ENCODE data around the gene DCTN3. TPM values are rescaled to one million over a fixed set of nuclear protein-coding genes. Genes with fewer than 3 reads are reported as not detected.
A peak's percentile ranks its signal among the peaks of the same experiment; 100 is the strongest.

DCTN3 gene
- total and polyA plus RNA-seq, 11 donors = 73.8 to 155 (median 121) TPM

DNA sequence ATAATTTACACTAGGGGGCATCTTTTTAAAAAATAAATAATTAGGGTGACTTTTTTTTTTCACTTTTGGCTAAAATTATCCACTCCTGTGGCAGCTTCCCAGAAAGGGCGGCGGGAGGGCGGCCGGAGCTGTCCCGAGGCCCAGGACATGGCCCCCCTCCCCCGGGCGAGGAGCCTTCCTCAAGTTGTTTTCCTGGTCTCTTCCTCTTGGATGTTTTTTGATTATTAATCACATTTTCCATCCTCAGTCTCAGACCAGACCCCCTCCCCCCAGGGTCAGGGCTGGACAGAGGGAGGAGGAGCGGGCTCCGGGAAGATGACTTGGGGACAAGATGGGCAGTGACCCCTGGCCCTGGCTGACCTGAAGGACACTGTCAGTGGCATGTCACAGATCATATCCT lies 26.1 kb downstream of the DCTN3 start:
- intact Hi-C loops (cut with DNase I) = loop anchor here (5.0 to 10.0 kb wide), 11 partner anchors 89 to 262 kb away; no protein-coding TSS in a partner anchor

DNA sequence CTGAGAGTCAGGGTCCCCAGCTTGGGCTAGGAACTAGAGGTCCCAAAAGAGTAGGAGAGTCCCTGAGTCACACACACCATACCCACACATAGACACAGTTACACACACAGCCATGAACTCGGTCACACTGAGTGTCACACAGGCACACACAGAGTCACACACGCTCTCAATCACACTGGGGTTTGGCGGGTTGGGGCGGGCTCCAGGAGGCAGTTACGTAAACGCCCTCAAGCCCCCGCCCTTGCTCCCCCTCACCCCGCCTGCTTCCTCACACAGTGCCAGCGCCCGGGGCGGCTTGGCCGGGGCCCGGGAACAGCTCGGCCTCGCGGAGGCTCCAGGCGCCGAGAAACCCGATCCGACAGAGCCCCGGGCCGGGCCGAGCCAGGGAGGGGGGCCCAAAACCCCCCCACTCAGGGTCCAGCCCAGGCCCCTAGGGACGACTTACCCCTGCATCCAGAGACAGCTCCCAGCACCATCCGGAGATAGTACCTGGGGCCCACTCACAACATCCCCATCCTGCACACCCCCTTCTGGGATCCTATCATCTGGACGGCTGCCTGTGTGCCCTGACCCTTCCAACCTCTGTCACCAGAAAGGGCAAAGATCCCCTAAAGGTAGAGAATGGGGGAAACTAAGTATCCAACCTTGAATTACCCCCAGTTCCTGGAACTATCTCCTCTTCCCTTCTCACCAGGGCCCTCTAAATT lies 27.2 kb downstream of the DCTN3 start:
- peaks cover 0 to 52% (median 30%) of the 10 kb centered on the region in 12 donors for H3K4me1 ChIP-seq
- 12 to 20% (median 13%) methylated on average over 12 to 26 of the region's 26 CpGs for WGBS, 4 donors
- intact Hi-C loops (cut with DNase I) = loop anchor here (1.0 to 10.0 kb wide), 12 partner anchors 45 to 261 kb away; no protein-coding TSS in a partner anchor
- H3K9me3 ChIP-seq = no peaks in the 10 kb centered on the region
- H3K27ac ChIP-seq = peak overlapping the region in 8 of 12 donors; percentile 17 to 66 (median 36)
- DNase-seq (peak; percentile 58 to 80 (median 77)), ATAC-seq (peak; percentile 77 to 83 (median 80))
- H3K36me3 ChIP-seq = no peaks in the 10 kb centered on the region
- peak overlapping the region in 1 of 12 donors; percentile 3 for H3K4me3 ChIP-seq
- no peak for TF ChIP-seq POLR2A (IDR thresholded peaks at IDR 0.05)
- TF ChIP-seq, protein P1, sequence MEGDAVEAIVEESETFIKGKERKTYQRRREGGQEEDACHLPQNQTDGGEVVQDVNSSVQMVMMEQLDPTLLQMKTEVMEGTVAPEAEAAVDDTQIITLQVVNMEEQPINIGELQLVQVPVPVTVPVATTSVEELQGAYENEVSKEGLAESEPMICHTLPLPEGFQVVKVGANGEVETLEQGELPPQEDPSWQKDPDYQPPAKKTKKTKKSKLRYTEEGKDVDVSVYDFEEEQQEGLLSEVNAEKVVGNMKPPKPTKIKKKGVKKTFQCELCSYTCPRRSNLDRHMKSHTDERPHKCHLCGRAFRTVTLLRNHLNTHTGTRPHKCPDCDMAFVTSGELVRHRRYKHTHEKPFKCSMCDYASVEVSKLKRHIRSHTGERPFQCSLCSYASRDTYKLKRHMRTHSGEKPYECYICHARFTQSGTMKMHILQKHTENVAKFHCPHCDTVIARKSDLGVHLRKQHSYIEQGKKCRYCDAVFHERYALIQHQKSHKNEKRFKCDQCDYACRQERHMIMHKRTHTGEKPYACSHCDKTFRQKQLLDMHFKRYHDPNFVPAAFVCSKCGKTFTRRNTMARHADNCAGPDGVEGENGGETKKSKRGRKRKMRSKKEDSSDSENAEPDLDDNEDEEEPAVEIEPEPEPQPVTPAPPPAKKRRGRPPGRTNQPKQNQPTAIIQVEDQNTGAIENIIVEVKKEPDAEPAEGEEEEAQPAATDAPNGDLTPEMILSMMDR (IDR thresholded peaks at IDR 0.05) = no peak
- H3K27me3 ChIP-seq = peaks cover 4 to 61% (median 13%) of the 10 kb centered on the region in 9 donors

More for the DNA sequence above, 26.1 kb downstream of the DCTN3 start:
- H3K9me3 ChIP-seq = no peaks in the 10 kb centered on the region
- H3K36me3 ChIP-seq = no peaks in the 10 kb centered on the region
- ATAC-seq (no peak), DNase-seq (no peak)
- peaks cover 0 to 49% (median 10%) of the 10 kb centered on the region in 9 donors for H3K27me3 ChIP-seq
- no peak for TF ChIP-seq POLR2A (IDR thresholded peaks at IDR 0.05)
- TF ChIP-seq, protein P1 (IDR thresholded peaks at IDR 0.05) = peak in 2 of 12 donors; percentile 2 to 11
- no peak overlapping the region for H3K4me3 ChIP-seq
- 39 to 61% (median 44%) methylated on average over 9 of the region's 9 CpGs for WGBS, 4 donors
- H3K27ac ChIP-seq = peak overlapping the region in 4 of 12 donors; percentile 20 to 44 (median 39)
- peaks cover 0 to 44% (median 27%) of the 10 kb centered on the region in 12 donors for H3K4me1 ChIP-seq

DNA sequence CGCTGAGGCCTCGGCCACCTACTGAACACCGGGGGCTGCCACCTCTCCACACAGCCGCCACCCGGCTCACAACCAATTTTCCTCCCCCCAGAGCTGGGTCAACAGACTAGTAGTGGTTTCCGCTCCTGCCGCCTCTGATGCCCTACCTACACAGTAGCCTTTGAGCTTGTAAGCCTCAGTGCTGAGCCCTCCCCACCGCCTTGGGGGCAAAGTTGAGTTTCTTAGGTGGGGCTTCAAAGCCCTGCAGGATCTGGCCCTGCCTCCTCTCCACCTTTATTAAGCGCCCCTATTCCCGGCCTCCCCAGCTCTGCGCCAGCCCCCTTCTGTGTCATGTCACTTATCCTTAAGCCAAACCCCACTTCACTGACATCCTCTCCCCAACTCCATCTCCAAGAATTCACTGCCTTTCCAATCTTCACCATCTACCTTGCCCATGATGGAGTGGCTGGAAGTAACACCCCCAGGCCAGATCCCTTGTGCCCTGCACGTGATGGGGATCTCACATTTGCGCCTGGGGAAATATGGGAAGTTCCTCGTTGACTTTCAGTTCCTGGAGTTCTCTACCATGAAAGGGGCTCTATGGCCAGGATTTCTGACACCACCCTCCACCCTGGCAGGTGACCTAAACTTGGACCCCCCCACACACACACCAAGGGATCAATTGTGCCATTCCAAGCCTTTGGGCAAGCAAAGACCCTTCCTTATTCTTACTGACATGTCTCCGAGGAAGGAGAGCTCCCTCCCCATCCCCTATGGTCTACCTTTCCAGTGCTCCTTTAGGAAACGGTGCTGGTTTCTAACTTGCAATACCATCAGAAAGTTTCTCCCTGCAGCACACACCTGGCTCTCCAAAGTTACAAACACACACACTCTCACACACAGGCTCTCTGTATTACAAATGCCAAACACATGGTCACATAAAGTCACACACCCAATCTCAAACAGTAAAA lies 28.1 kb downstream of the DCTN3 start:
- ATAC-seq (no peak), DNase-seq (no peak)
- intact Hi-C loops (cut with DNase I) = loop anchor here (1.0 to 10.0 kb wide), 13 partner anchors 43 to 260 kb away; no protein-coding TSS in a partner anchor
- Histone ChIP-seq H3K27ac (no peak overlapping the region), H3K4me1 (peaks cover 0 to 52% (median 30%) of the 10 kb centered on the region in 12 donors), H3K4me3 (peak overlapping the region in 2 of 12 donors; percentile 38 to 52), H3K36me3 (no peaks in the 10 kb centered on the region), H3K9me3 (no peaks in the 10 kb centered on the region), H3K27me3 (peaks cover 4 to 69% (median 13%) of the 10 kb centered on the region in 9 donors)
- TF ChIP-seq POLR2A (IDR thresholded peaks at IDR 0.05) = no peak
- TF ChIP-seq, protein P1 (IDR thresholded peaks at IDR 0.05) = no peak
- WGBS, 4 donors = 30 to 41% (median 35%) methylated on average over 14 to 16 of the region's 16 CpGs
